ENCODE data around the gene PTPRG.

PTPRG gene

DNA sequence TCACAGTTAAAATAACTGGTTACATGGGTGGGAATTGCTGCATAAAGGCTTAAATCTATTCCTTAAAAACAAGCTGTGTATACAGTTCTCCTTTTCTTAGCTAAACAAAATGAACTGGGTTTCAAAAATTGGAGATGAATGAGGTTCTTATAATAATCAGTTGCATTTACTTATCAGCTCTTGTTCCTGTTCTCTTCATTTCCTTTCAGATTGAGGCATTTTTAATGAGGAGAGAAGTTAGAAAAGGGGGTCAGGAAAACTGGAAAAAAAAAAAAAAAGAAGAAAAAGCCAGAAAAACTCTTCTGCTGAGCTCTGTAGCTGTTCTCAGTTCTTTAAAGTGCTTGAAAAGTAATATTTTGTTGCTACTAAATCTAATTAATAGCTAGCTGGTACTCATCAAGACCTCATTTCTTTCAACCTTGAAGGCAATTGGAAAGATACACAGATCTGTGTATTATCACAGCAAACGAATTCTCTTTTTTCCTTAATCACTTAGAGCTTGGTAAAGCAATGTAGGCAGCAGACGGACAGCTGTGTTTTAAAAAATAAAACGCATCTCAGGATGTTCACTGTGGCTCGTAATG lies 32.2 kb downstream of the PTPRG start:
- DNase-seq = no peak

DNA sequence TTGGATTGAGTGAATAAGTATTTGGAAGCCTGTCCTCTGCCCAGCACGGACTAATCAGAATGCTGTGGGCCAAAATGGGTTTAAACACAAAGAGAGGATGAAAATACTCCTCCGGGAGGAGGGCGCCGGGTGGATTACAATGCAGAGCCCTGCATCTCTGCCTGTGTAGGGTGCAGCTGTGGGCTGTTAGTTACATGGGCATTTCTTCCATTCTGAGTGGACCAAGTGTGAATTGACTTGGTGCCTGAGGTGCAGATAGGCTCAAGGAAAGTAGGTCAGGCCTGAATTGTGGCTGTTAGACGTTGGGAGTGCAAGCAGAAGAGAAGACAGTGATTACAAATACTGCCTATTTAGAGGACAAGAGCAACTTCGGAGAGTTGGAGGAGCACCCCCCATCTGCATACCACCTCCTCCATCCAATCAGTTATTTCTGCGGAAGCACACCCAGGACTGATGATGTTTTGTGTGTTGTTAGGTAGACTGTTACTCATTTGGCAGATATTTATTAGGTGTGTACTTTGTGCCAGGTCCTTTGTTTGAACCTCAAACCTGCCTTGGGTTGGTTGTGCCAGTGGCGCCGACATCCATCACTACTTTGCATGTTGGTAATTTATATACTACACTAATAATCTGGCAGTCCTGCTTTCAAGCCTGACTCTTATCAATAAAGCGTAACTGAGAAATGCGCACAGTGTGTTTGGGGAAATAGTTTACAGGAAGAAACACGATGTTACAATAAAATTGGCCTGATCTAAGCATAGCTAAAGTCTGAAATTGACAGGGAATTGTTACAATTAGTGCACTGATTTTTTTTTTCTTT lies 33.0 kb downstream of the PTPRG start:
- no peak for DNase-seq

DNA sequence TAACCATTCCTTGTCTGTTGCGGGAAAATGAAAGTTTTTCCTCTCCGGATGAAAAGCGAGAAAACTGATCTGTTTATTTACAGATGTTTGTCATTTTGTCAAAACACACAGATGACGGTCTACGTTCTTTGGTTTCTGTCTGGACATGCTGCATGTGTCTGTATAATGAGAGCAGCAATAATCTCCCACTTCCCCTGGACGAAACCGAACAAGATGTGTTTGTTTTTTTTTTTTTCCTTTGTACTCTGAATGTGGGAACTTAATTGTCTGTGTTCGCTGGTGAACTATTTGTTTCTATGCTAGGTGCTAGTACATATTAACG lies 33.6 kb downstream of the PTPRG start:
- no peak for DNase-seq

DNA sequence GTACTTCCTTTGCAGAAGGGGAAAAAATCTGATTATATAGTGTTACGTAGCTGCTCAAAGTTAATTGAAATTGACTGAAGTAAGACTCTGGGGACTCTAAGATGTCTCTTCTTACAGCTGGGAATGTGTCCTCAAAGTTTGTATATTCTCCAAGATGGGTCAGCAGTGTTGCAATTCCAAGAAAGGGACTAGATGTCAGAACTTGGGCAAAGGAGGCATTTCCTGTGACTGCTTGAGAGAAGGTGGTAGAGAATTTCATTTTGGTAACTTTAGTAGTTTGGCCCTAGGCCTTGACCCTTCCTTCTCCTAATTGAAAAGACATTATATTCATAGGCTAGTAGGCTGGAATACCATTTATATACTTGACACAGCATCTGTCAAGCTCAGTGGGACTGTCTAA lies 33.9 kb downstream of the PTPRG start:
- no peak for DNase-seq

DNA sequence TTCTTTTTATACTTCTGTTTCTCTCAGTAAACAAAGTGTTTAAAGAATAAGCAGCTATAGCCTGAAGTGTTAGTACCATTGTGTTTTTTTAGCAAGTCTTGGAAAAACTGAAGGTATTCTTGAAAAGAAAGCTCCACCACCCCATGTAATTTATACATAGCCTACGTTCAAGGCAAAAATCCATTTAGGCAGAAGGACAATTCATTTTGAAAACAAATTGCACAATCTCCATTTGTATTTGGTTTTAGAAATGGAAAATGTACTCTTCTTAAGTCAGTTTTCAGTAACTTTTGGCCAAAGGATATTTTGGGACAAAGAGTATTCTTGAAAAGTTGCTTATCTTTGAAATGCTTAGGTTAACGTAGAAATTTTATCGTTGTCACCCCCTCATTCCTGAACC lies 34.5 kb downstream of the PTPRG start:
- DNase-seq = no peak

DNA sequence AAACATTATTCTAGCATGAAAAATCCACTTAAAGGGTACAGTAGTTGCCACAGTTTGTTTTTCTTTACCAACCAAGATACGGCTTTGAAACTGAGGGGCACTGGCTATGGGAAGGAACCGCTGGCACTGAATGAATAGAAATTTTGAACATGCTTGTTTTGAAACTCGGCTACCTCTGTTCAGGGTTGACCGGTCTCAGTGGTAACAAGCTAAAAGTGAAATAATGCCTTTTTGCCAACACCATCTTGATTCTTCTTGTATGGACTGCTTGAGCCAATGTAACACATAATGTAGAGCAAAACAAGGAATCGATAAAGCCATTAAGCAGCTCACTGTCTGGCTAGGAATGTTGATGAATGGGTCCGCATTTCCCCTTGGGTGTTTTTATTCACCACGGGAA lies 36.5 kb downstream of the PTPRG start:
- DNase-seq = no peak

DNA sequence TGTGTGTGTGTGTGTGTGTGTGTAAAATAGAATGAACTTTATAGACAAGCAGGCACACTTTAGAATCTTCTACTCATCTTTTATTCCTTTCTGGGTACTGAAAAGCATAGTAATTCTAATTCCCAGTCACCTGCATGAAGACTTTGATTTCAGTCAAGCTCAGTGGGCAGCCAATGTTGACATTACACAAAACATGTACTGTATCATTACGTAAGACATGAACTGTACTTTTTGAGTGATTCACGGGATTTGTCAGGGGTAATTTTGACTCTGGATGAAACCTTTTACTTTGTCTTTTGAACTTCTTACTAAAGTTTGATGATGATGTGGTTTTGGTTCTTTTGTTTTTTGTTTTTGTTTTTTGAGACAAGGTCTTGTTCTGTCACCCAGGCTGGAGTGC lies 38.8 kb downstream of the PTPRG start:
- no peak for DNase-seq

DNA sequence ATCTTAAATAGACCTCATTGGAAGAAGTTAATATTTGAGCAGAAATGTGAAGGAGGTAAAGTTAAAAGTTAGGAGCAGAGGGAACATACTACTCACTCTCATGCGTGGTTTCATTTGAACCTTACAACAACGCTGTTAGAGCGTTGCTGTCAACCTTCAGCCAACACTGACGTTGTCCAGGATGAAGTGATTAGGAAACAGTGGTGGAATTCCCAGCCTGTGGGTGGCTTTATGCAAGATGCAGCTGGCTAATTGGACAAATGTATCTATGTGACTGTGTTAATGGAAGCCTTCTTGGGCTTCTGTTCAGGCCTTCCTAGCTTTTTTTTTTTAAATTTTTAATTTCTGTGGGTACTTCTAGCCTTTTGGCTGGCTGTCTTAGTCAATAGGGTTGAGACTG lies 40.5 kb downstream of the PTPRG start:
- no peak for DNase-seq

DNA sequence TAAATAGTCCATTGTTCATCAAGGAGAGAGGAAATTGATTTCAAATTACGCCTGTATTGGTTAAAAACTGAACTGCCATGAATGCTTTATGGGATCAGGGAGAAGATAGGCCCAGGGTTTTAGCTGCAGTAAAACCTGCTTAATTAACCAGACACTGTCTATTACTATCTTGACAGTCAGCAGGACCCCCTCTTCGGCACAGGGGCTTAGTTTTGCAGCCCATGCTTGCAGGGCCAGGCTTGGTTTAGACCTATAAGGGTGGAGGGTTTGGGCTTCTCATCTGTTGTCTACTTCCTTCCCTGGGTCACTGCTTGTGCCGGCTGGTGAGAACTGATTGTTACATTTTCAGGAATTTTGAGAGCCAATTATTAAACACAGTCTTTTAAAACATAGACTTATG lies 41.1 kb downstream of the PTPRG start:
- no peak for DNase-seq

DNA sequence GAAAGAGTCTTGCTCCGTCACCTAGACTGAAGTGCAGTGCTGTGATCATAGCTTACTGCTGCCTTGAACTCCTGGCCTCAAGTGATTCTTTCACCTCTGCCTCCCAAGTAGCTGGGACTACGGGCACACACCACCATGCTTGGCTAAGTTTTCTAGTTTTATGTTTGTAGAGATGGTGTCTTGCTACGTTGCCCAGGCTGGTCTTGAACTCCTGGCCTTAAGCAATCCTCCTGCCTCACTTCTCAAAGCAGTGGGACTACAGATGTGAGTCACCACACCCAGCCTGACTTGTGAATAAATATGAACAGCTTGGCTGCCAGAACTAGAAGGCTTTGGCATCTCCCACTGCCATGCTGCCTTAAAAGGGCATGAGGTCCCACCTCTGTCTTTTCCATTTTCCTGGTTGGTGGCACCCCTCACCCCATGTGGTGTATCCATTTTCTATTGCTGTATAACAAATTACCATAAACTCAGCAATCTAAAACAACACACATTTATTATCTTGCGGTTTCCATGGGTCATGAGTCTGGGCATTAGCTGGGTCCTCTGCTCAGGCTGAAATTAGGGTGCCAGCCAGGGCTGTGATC lies 44.3 kb downstream of the PTPRG start:
- no peak for DNase-seq

DNA sequence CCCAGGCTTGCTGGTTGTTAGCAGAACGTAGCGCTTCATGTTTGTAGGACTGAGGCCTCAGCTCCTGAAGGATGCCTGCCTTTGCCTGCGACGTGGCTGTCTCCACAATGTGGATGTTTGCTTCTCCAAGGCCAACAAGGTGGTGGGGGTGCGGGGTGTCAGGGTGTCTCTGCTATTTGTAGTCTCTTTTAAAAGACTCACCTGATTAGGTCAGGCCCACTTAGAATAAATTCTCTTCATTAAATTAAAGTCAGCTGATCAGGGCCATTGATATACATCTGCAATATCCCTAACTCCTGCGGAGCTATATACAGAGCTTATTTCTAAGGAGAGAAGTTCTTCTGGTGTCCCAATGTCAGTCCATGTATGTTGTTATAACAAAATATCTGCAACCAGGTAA lies 44.8 kb downstream of the PTPRG start:
- no peak for DNase-seq

DNA sequence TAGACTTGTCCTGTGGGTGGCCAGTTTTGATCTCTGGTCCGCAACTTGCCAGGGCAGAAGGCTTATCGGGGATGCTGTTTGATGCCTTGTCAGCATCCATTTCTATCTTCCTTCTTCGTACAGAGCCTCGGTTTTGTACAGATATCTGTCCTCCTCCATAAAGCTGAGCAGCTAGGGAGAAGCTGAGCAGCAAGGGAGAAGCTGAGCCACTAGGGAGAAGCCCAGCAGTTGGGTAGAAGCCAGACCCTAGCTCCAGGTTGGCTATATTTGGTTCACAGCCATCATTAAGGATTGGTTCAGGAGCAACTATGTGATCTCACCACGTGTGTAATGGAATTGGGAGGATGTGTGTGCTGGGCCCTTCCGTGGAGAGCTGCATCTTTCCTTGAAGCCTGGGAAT lies 46.7 kb downstream of the PTPRG start:
- DNase-seq = no peak

DNA sequence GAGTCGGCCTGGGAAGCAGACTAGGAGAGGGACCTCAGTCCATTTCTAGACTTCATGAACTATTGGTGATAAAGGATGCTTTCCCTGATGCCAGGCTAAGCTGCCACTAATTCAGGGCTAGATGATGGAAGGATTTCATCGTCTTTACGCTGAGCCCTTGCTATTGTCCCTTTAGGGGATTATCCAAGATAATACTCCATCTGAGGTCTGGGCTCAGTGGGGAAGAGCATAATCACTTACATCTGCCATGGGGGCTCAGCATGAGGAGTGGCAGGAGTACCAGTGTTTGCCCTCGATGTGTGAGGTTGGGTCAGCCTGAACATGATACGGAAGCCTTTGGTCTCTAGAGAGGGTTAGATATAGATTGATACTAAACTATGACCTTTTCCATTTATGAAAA lies 47.3 kb downstream of the PTPRG start:
- DNase-seq = no peak

DNA sequence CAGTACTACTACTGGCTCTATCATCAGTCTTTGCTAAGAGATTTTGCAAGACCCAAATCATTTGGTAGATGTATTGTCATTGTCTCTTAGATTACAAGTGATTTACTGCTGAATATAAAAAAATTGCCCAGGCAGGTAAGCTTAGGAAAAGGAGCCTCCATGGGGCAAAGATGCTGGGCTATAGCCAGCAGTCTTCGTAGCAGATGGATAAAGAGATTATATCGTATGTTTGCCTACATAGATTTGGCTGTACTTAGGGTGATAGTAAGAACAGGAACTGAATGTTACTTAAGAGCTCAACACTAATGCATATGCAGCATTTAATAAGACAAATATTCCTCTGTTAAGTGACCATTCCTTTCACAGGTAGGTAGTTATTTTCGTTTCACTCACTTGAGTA lies 48.9 kb downstream of the PTPRG start:
- DNase-seq = no peak

DNA sequence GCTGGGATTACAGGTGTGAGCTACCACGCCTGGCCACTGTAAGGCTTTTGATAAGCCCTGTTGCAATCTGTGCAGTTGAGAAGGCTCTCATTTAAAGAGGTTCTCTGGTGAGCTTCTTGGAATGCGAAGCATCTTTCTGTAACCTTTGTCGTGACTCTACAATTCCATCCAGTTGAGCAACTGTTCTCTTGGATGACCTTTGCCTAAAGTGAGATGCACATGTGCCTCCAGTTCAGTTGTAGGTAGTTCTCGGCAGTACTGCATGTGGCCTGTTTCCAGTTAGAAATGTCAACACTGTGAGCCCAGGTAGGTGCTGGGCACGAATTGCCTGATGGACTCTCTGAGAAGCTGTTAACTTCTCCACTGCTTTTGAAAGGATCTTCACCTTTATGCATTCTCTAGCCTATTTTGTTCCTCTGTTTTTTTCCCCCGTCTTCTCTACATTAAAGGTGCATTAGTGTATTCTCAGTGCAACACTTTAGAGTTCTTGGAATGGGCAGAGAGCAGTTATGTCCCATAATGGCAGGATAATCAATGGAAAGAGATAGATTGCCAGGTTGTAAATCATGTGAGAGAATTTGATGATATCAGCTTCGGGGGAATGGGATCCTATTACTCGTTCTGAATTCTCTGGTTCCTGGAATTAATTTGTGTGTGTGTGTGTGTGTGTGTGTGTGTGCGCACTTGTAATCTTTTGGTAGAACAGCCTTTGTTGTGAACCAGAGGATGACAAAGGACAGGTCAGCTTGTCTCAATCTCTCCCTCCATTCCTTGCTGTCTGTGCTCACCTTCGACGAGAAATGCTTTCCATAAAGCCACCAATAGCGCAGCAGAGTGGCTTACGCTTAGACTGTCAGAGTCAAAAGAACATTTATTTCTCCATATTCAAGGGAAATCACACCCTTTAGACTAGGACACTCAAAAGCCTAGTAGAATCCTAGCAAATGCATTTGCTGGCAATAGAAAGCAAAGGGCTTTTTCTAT lies 51.1 kb downstream of the PTPRG start:
- no peak for DNase-seq

DNA sequence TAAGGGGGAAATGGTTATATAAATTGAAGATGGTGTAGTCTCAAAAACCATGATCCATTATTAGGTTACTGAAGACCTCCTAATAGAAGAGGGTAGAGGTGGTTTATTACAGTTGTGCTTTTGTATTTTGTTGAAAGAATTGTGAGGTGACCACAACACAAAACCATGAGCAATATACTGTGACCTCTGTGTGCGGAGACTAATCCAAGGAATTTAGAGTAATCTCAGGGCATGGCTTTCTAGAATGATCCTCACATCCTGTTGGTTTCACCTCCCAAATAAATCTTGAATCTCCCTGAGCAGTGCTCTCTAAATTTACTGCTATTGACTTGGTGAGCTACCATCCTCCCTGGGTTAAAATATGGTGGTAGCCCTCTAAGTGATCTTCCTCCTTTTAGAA lies 52.3 kb downstream of the PTPRG start:
- no peak for DNase-seq

DNA sequence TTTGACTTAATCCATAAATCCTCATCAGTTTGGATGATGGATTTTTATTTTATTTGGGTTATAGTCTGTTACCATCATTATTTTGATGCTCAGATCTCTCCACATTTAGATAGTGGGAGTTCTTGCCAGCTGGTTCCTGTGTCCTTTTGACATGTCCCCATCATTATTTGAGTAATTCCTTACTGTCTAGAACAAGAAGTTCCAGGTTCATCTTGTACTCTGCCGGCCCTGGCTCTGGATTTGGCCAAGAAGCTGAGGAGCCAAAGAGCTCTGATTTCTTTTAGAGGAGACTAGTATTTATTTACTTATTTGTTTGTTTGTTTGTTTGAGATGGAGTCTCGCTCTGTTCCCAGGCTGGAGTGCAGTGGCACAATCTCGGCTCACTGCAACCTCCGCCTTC lies 54.3 kb downstream of the PTPRG start:
- no peak for DNase-seq

DNA sequence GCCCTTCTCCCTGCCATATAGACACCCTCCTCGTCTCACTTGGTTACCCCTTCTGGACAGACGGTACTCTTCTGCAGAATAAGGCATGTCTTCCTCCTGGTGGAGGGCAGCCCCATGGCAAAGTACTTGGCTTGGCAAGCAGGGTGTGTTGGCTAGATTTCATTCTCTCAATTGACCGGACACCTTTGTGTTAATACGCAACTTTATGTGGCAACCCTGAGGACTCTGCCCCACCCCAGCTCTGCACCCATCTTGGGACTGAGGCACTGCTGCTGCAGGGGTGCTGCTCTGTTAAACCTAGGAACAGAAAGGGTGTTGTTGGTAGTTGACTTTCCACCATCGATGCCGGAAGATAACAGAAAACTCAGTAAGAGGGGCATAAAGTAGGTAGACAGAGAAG lies 55.2 kb downstream of the PTPRG start:
- no peak for DNase-seq

DNA sequence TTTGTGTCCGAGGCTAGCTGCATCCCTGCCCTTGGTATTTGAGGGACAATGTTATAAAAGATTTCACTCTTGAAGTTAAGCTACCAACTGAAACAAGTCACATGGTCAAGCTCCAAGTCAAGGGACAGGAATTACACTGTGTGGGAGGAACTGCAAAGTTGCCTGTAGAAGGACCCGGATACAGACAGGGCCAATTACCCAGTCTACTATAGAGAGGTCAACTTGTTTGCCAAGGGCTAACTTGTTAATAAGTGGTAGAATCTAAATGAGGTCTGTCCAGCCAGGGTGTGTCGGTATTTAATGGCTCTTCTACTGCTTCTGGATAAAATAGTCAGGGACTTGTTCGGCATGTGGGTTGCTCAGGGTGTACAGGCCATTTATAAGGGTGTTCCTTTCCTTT lies 55.7 kb downstream of the PTPRG start:
- DNase-seq = no peak

DNA sequence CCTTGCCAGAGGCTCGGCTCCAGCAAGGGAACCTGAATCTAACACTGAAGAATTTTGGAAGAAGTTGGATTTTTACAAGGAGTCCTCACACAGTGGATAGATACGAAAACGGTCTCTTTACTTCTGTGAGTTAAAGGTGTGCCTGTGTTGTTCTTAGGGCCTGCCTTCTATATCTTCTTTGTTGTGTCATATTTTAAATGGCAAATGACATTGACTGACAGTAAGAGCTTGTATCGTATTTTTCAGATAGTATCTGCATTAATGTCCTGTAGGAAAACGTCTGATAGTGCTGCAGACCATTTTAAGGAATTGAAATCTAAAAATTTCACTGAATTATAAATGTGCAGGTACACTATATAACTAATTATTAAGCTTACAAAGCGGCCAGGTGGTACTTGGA lies 56.3 kb downstream of the PTPRG start:
- no peak for DNase-seq

DNA sequence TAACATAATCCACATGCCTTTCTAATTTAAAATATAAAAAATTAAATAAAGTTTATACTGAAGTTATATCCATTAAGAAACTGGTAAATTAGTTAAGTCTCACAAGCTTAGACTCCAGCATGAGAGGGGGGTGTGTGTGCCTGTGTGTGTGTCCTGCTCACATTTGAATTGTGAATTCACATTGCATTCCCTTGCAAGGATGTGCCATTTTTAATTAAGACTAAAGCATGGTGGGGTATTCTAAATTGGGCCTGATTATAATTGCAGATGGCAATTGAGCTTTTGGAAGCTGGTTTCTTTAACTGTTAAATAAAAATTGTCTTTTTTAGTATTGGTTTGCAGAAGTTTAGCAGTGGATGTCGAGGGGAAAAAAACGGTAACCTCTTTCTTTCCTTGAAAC lies 56.9 kb downstream of the PTPRG start:
- no peak for DNase-seq

DNA sequence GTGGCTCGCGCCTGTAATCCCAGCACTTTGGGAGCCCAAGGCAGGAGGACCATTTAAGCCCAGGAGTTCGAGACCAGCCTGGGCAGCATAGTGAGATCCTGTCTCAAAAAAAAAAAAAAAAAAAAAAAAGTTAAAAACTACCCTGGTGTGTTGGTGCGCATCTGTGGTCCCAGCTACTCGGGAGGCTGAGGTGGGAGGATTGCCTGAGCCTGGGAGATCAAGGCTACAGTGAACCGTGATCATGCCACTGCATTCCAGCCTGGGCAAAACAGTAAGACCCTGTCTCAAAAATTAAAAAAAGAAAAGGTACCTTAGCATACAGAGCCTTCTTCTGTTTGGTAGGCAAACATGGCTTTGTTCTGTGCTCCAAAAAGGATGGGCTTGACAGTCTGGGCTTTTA lies 57.5 kb downstream of the PTPRG start:
- DNase-seq = no peak

DNA sequence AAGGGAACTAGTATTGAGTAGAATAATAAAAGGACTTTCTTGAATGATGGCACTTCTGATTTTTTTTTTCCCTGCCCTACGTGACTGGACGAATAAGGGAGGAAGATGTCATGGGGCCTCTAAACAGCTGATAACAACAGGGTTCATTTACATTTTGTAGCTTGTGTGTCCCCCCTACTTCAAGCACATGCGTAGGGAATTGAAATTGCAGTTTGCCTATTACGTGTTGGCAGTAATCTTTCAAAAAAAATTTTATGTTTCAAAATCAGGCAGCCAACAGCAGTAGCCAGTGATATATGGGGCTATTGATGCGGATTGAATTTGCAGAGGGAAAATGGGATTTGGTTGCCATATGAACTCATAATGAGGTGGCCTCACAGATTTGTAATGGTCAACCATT lies 58.7 kb downstream of the PTPRG start:
- no peak for DNase-seq

DNA sequence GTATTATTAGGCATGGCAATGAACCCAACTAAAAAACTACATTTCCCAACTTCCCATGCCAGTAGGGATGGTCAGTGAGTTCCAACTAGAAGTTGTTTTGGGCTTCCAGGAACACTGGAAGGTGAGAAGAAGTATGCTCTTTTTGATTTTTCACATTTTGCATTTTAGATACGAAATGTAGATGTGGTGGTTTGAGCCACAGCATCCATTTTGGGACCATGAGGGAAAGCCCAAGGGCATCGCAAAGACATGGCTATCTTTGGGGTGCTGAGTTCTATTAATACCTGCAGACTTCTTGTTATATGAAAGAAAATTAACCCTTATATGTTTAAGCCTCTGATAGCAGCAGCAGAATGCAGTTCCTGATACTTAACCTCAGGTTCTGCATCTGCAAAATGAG lies 62.9 kb downstream of the PTPRG start:
- no peak for DNase-seq
